Subcutaneous abdominal adipose tissue (tissue), 5 donors: Measurements from ENCODE around the gene TRIO.

ENCODE experiments used
- H3K27ac ChIP-seq: one replicate; pipeline ENCODE4 v1.7.0; 2013; ENCODE audit warnings: low read depth, mild to moderate bottlenecking, inconsistent platforms, low read length, moderate library complexity
- H3K27me3 ChIP-seq, 5 donors: one replicate each; pipeline ENCODE4 v1.7.0; 2013; ENCODE audit warnings: low read length in 5 of 5, inconsistent platforms in 1 of 5; ENCODE audit not compliant: control insufficient read depth in 5 of 5, insufficient read depth in 4 of 5
- H3K36me3 ChIP-seq, 5 donors: one replicate each; pipeline ENCODE4 v1.7.0; 2013; ENCODE audit warnings: low read length in 5 of 5; ENCODE audit not compliant: control insufficient read depth in 5 of 5, insufficient read depth in 5 of 5
- H3K4me1 ChIP-seq, 5 donors: one replicate each; pipeline ENCODE4 v1.7.0; 2013; ENCODE audit warnings: low read length in 5 of 5, mild to moderate bottlenecking in 3 of 5, moderate library complexity in 1 of 5; ENCODE audit not compliant: control insufficient read depth in 5 of 5, insufficient read depth in 5 of 5
- H3K4me3 ChIP-seq, 5 donors: one replicate each; pipeline ENCODE4 v1.7.0; 2013; ENCODE audit warnings: low read length in 5 of 5, low read depth in 1 of 5
- H3K9ac ChIP-seq, 5 donors: one replicate each; pipeline ENCODE4 v1.7.0; 2013; ENCODE audit warnings: low read length in 5 of 5, mild to moderate bottlenecking in 4 of 5, moderate library complexity in 3 of 5
- H3K9me3 ChIP-seq, 5 donors: one replicate each; pipeline ENCODE4 v1.7.0; 2013; ENCODE audit warnings: low read length in 5 of 5; ENCODE audit not compliant: control insufficient read depth in 5 of 5
- donor health status: healthy.
- donor health status: healthy.
- donor health status: healthy.
- donor health status: healthy.
- donor health status: healthy.

TRIO gene

DNA sequence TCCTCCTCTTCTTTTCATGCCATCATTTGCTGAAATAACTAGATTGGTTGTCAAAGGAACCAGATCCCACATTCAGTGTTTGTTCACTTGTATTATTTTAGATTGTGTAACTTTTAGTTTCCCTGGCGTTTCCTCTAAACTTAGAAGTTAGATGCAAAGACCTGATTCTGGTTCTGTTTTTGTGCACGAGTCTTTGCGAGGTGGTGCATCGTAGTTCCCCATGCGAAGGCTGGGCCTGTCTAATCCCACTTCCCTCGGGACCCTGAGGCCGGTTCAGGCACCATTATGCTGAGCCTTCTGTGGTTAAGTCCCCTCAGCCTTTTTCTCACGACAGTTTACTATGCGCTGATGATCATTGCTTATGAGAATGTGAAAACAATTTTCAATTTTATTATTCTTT is 219.3 kb downstream of the TRIO start:
- Histone ChIP-seq H3K27ac (no peak overlapping the region), H3K4me3 (no peak overlapping the region), H3K9me3 (no peaks in the 10 kb centered on the region), H3K9ac (no peak overlapping the region), H3K4me1 (peaks cover 0 to 12% (median 2%) of the 10 kb centered on the region in 5 donors), H3K36me3 (peaks cover 24 to 84% (median 78%) of the 10 kb centered on the region in 5 donors), H3K27me3 (no peaks in the 10 kb centered on the region)

GRCh38 chr5:14364096-14364495 is 221.0 kb downstream of the TRIO start:
- no peak overlapping the region for H3K4me3 ChIP-seq

DNA sequence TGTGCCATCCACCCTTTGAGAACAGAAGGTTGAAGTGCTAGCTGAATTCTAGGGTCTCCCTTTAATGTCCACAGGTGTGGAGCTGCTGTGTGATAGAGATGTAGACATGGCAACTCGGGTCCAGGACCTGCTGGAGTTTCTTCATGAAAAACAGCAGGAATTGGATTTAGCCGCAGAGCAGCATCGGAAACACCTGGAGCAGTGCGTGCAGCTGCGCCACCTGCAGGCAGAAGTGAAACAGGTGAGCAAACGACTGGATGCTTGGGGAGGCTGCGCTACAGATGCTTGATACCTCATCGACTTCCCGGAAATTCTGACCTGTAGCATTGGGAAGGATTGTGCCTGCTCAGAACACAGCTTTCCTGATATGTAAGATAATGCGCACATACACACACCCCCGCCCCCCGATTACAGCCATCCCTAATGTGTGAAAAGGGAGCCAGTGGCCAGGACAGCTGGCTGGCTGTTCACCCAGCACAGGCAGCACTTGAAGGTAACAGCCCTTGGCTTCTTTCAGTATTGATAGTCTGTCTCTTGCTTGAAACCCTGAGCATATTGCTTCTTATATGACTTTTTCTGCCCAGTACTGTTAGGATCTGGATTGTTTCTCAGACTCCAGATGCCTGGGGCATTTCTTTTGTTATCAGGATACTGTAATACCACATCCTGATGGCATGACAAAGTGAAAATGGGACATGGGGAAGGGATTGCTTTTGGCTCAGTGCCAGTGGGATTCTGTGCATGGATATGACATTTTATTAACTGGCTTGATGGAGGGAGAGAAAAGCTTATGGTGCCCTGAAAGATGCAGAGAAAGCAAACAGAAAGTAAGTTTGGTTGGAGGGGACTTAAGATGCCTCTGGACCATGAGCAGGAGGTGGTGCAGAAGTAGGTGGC is 221.7 kb downstream of the TRIO start:
- Histone ChIP-seq H3K9me3 (no peaks in the 10 kb centered on the region), H3K4me1 (no peaks in the 10 kb centered on the region), H3K27me3 (no peaks in the 10 kb centered on the region), H3K36me3 (peaks cover 34 to 88% (median 82%) of the 10 kb centered on the region in 5 donors), H3K4me3 (no peak overlapping the region), H3K9ac (no peak overlapping the region), H3K27ac (no peak overlapping the region)

More at GRCh38 chr5:14364096-14364495, 221.0 kb downstream of the TRIO start:
- Histone ChIP-seq H3K9me3 (no peaks in the 10 kb centered on the region), H3K27ac (no peak overlapping the region), H3K27me3 (no peaks in the 10 kb centered on the region), H3K9ac (no peak overlapping the region), H3K36me3 (peaks cover 35 to 88% (median 82%) of the 10 kb centered on the region in 5 donors), H3K4me1 (no peaks in the 10 kb centered on the region)

DNA sequence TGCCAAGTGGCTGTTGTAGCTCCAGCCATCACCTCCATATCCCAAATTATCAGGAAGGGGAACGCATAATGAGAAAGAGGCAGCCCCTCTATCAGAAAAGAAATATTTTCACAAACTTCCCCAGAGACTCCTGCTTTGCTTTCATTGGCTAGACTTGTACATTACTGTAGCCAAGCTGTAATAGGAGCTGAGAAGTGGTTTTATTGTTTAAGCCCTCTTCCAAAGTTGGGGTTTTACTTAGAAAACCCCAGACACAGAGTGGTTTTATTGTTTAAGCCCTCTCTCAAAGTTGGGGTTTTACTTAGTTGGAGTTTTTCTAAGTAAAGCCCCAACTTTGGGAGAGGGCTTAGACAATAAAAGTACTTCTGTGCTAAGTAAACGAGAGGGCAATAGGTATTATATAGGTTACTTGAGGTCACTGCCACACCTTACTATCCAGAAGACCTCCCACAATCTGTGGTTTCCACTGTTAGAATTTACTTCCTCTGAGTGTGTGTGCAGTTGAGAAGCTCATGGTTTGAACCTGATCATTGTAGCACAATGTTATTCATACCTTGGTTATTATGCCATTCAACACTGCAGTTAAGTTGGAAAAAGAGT is 222.8 kb downstream of the TRIO start:
- Histone ChIP-seq H3K9me3 (no peaks in the 10 kb centered on the region), H3K4me3 (no peak overlapping the region), H3K27me3 (no peaks in the 10 kb centered on the region), H3K4me1 (no peaks in the 10 kb centered on the region), H3K36me3 (peaks cover 40 to 89% (median 82%) of the 10 kb centered on the region in 5 donors), H3K9ac (no peak overlapping the region), H3K27ac (no peak overlapping the region)

- Histone ChIP-seq H3K36me3 (peaks cover 44 to 88% (median 82%) of the 10 kb centered on the region in 5 donors), H3K27me3 (no peaks in the 10 kb centered on the region), H3K9ac (no peak overlapping the region), H3K4me3 (no peak overlapping the region), H3K27ac (no peak overlapping the region), H3K9me3 (no peaks in the 10 kb centered on the region), H3K4me1 (no peaks in the 10 kb centered on the region)
Measured at GRCh38 chr5:14366763-14367162, 223.6 kb downstream of the TRIO start.

DNA sequence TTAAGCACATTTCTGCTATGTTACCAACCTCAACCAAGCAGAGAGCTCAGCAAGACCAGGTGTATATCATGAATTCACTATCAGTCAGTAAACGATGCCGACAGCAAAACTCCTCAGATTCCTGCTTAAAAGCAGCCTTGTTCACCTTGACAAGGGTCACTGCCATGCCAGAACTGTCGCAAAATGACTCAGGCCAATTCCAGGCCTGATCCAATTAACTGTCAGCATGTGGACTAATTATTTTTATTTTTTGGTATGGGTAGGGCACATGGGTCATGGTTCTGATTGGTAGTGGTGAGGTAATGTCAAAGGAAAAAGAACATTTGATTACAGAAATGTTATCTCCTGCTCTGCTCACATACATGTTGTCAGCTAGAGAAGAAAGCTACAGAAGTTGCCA is 224.2 kb downstream of the TRIO start:
- no peaks in the 10 kb centered on the region for H3K9me3 ChIP-seq
- H3K4me3 ChIP-seq: no peak overlapping the region
- H3K27ac ChIP-seq: no peak overlapping the region
- no peaks in the 10 kb centered on the region for H3K4me1 ChIP-seq
- H3K36me3 ChIP-seq: peaks cover 46 to 89% (median 80%) of the 10 kb centered on the region in 5 donors
- no peak overlapping the region for H3K9ac ChIP-seq
- no peaks in the 10 kb centered on the region for H3K27me3 ChIP-seq

- Histone ChIP-seq H3K36me3 (peaks cover 52 to 98% (median 87%) of the 10 kb centered on the region in 5 donors), H3K9me3 (no peaks in the 10 kb centered on the region), H3K4me3 (no peak overlapping the region), H3K27me3 (no peaks in the 10 kb centered on the region), H3K4me1 (no peaks in the 10 kb centered on the region), H3K9ac (no peak overlapping the region), H3K27ac (no peak overlapping the region)
Measured at GRCh38 chr5:14369780-14370179, 226.6 kb downstream of the TRIO start.

- Histone ChIP-seq H3K27me3 (no peaks in the 10 kb centered on the region), H3K4me3 (no peak overlapping the region), H3K36me3 (peaks cover 54 to 97% (median 85%) of the 10 kb centered on the region in 5 donors), H3K4me1 (no peaks in the 10 kb centered on the region), H3K9ac (no peak overlapping the region), H3K27ac (no peak overlapping the region), H3K9me3 (no peaks in the 10 kb centered on the region)
Measured at GRCh38 chr5:14370386-14370785, 227.2 kb downstream of the TRIO start.

- Histone ChIP-seq H3K36me3 (peaks cover 54 to 90% (median 70%) of the 10 kb centered on the region in 5 donors), H3K27me3 (no peaks in the 10 kb centered on the region), H3K9ac (no peak overlapping the region), H3K4me1 (no peaks in the 10 kb centered on the region), H3K27ac (no peak overlapping the region), H3K9me3 (no peaks in the 10 kb centered on the region), H3K4me3 (no peak overlapping the region)
Measured at GRCh38 chr5:14373685-14374084, 230.5 kb downstream of the TRIO start.

DNA sequence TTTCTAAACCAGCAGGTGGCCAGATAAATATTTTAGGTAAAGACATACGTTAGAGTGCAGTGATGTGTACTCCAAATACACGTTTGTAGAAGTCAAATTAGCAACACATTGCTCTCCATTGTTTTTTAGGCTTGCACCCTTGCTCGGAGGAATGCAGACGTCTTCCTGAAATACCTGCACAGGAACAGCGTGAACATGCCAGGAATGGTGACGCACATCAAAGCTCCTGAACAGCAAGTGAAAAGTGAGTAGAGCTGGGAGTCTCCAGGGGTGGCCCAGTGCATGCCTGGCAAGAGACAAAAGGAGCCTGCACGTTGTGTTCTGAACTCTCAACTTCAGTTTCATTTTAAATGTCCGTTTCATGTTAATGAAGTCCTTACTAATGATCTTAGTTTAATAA is 231.0 kb downstream of the TRIO start:
- Histone ChIP-seq H3K36me3 (peaks cover 52 to 90% (median 69%) of the 10 kb centered on the region in 5 donors), H3K4me3 (no peak overlapping the region), H3K9me3 (no peaks in the 10 kb centered on the region), H3K4me1 (no peaks in the 10 kb centered on the region), H3K27me3 (no peaks in the 10 kb centered on the region), H3K27ac (no peak overlapping the region), H3K9ac (no peak overlapping the region)
